Adrenal gland (tissue), 19 donors: ENCODE data around the gene PIANP. TPM values are rescaled to one million over a fixed set of nuclear protein-coding genes. Genes with fewer than 3 reads are reported as not detected.

Experiments
- DNase-seq, 7 donors: peaks; one replicate each; pipeline ENCODE4 v3.0.0-alpha.2; 2019 to 2020
- H3K27ac ChIP-seq, 5 donors: fragments of 200-600 bp; sonication (generic) in 4 of 5; 1 replicate in 3 of 5; 2 replicates in 2 of 5; pipeline versions ENCODE4 v1.5.1 to v1.8.0; 2016 to 2020; ENCODE audit warnings: mild to moderate bottlenecking in 1 of 5
- H3K27me3 ChIP-seq: fragments of 200-600 bp; 2 replicates; pipeline ENCODE4 v1.8.0; 2021
- H3K36me3 ChIP-seq, 2 donors: fragments of 200-600 bp; replicated peaks in 1 of 2; 1 replicate in 1 of 2; 2 replicates in 1 of 2; pipeline versions ENCODE4 v1.5.1 to v1.8.0; 2018 to 2022
- H3K4me1 ChIP-seq, 2 donors: fragments of 200-600 bp; replicated peaks in 1 of 2; 1 replicate in 1 of 2; 2 replicates in 1 of 2; pipeline versions ENCODE4 v1.5.1 to v1.8.0; 2018 to 2021
- H3K4me3 ChIP-seq, 4 donors: fragments of 200-600 bp; sonication (generic) in 3 of 4; one replicate each; pipeline ENCODE4 v1.5.1; 2016 to 2018
- H3K9me3 ChIP-seq, 3 donors: fragments of 200-600 bp; sonication (generic) in 1 of 3; replicated peaks in 1 of 3; 1 replicate in 2 of 3; 2 replicates in 1 of 3; pipeline versions ENCODE4 v1.5.1 to v1.8.0; 2016 to 2021
- POLR2A ChIP-seq, 2 donors: fragments of 450-650 bp; IDR thresholded peaks; one replicate each; pipeline ENCODE4 v1.6.1; 2017; ENCODE audit warnings: antibody characterized with exemption in 2 of 2, mild to moderate bottlenecking in 2 of 2, moderate library complexity in 1 of 2
- WGBS, 4 donors: extraction: QIAGEN DNeasy Blood & Tissue Kit in 2 of 4; methylation state at CpG; one replicate each; pipeline versions ENCODE4 v1.1.5 to v1.1.7; 2013 to 2017; 5-methylcytosine and 5-hydroxymethylcytosine counted together
- intact Hi-C, 2 donors: fragments of 100-400 bp; cut with DNase I; formaldehyde crosslinking; loops; one replicate each; pipeline versions ENCODE4 v1.14.1 to v1.15.0; 2022 to 2023
- long read RNA-seq, 10 donors: library from polyadenylated mRNA in 3 of 10; unstranded in 2 of 10; stranded (forward) in 1 of 10; transcript quantifications; one replicate each; pipeline ENCODE4 v2.0.0 and lab custom pipeline, GENCODE V29; 2021 to 2026
- polyA plus RNA-seq, 3 donors: library from polyadenylated mRNA; stranded (reverse); fragments of 200-250 nt in 2 of 3; fragments of 350-450 nt in 1 of 3; fragmentation: Illumina TruSeq in 1 of 3; extraction: RNeasy Lipid Tissue Mini Kit (QIAGEN cat#74804) in 1 of 3; gene quantifications; one replicate each; pipeline ENCODE4 v1.2.3, GENCODE V29; 2013 to 2014
- total RNA-seq, 9 donors: library from RNA; depleted of rRNA in 4 of 9; stranded (reverse); fragments of >200 nt in 4 of 9; fragments of 120-200 nt in 1 of 9; fragmentation: NEBNext Ultra II Directional in 1 of 9; extraction: Animal tissue kit (Norgen Biotek cat#: 25700) in 1 of 9; gene quantifications; one replicate each; pipeline versions ENCODE4 v1.1.0 to v1.2.4, GENCODE V29; 2013 to 2023
- TF ChIP-seq, protein P1 (sequence below), 6 experiments: fragments of 450-650 bp in 4 of 6; fragments of 200-600 bp in 2 of 6; sonication (generic) in 1 of 6; IDR thresholded peaks; 1 replicate in 5 of 6; 2 replicates in 1 of 6; pipeline versions ENCODE4 v1.5.1 to v1.8.0; 2016 to 2021; ENCODE audit warnings: antibody characterized with exemption in 6 of 6, mild to moderate bottlenecking in 2 of 6, moderate library complexity in 1 of 6
- donor health status: healthy with polysubstance abuse.
- donor health status: Bipolar disorder and iron deficiency.
- donor health status: DM: yes; HTN: yes; CAD: no.
- donor health status: DM: no; HTN: no; CAD: no.
- donor health status: DM: no; HTN: no; CAD: no.
- donor health status: DM: yes; HTN: yes; CAD: no.

The PIANP gene, protein sequence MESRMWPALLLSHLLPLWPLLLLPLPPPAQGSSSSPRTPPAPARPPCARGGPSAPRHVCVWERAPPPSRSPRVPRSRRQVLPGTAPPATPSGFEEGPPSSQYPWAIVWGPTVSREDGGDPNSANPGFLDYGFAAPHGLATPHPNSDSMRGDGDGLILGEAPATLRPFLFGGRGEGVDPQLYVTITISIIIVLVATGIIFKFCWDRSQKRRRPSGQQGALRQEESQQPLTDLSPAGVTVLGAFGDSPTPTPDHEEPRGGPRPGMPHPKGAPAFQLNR
- total RNA-seq = 1 to 10 TPM in 1 of 9 donors, under 1 TPM in 5, not detected in 3; 0.11 to 4.6 (median 0.45) TPM
- 1 to 10 TPM; 2.4 to 5.2 (median 3.5) TPM for polyA plus RNA-seq
- long read RNA-seq, donor 1 = 0 reads
- long read RNA-seq, donor 2 = 0 reads
- long read RNA-seq, donor 3 = 0 reads
- long read RNA-seq, donor 4 = 0 reads
- long read RNA-seq, donor 5 = 0 reads
- long read RNA-seq, donor 6, partial matches to known transcripts = 1 of 1 reads
- long read RNA-seq, donor 6, other reads (novel, unspliced or antisense) = 0 of 1 reads
- long read RNA-seq, donor 7 = 0 reads
- long read RNA-seq, donor 8 = 0 reads
- long read RNA-seq, donor 9 = 0 reads
- long read RNA-seq, donor 10, partial matches to known transcripts = 0 of 1 reads
- long read RNA-seq, donor 10, other reads (novel, unspliced or antisense) = 0 of 1 reads

DNA sequence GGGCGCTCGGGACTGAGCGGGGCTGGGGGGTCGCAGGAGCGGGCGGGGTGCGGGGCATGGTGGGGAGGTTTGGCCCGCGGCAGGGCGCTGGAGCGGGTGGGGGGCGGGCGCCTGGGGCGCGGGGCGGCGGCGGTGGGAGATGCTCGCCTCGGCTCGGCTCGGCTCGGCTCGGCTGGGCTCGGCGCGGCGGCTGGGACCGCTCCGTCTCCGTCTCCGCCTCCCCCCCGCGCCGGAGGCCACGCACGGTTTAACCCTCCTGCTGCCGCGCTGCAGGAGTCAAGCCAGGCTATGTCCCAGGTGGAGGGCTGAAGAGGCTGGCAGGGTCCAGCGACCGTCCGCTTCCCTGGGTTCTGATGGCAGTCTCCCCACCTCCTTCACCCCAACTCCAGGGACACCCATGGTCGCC lies at the start of gene PIANP:
TSS of gene PIANP (minus strand) at position 170 of the 406 bp plus-strand sequence. CDS start 2,754 bp downstream, outside the sequence.
- peak in 6 of 7 donors; percentile 24 to 64 (median 40) for DNase-seq
- peaks cover 5 to 9% of the 10 kb centered on the region in 2 donors for H3K4me1 ChIP-seq
- peak within 1 kb of the TSS in 1 of 4 donors; percentile 62 for H3K4me3 ChIP-seq
- no peak within 1 kb of the TSS for H3K27ac ChIP-seq
- H3K36me3 ChIP-seq = no peaks in the 10 kb centered on the region
- no peak for TF ChIP-seq POLR2A (IDR thresholded peaks at IDR 0.05)
- TF ChIP-seq, protein P1, sequence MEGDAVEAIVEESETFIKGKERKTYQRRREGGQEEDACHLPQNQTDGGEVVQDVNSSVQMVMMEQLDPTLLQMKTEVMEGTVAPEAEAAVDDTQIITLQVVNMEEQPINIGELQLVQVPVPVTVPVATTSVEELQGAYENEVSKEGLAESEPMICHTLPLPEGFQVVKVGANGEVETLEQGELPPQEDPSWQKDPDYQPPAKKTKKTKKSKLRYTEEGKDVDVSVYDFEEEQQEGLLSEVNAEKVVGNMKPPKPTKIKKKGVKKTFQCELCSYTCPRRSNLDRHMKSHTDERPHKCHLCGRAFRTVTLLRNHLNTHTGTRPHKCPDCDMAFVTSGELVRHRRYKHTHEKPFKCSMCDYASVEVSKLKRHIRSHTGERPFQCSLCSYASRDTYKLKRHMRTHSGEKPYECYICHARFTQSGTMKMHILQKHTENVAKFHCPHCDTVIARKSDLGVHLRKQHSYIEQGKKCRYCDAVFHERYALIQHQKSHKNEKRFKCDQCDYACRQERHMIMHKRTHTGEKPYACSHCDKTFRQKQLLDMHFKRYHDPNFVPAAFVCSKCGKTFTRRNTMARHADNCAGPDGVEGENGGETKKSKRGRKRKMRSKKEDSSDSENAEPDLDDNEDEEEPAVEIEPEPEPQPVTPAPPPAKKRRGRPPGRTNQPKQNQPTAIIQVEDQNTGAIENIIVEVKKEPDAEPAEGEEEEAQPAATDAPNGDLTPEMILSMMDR (IDR thresholded peaks at IDR 0.05) = no peak
- WGBS, 4 donors = 0 to 1% (median 0%) methylated on average over 9 to 41 of the region's 43 CpGs
- intact Hi-C loops = no loop called here
- H3K27me3 ChIP-seq = peaks cover 58% of the 10 kb centered on the region
- no peaks in the 10 kb centered on the region for H3K9me3 ChIP-seq

DNA sequence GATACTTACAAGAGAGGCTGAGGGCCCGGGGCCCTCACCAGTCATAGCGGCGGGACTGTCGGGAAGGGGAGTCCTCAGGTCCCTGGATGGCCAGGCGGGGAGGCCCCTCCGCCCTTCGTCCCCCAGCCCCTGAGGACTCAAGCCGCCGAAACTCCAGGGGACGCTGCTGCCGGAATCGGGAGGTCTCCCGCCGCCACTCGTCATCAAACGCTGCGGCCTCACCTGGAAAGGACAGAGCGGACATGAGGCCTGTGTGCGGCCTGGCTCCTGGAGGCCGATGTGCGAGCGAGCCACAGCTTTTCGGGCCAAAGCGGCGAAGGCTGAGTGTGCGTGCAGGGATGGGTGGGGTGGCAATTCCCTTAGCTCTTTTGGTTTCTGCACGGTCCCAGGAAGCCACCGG lies 48.1 kb upstream of the PIANP start:
- no peak for DNase-seq
- no peaks in the 10 kb centered on the region for H3K9me3 ChIP-seq
- no peak overlapping the region for H3K4me3 ChIP-seq
- no peak overlapping the region for H3K27ac ChIP-seq
- WGBS, 4 donors = 89 to 93% (median 93%) methylated on average over 21 to 28 of the region's 28 CpGs
- peaks cover 0 to 59% of the 10 kb centered on the region in 2 donors for H3K36me3 ChIP-seq
- TF ChIP-seq, protein P1 (IDR thresholded peaks at IDR 0.05) = no peak
- TF ChIP-seq POLR2A (IDR thresholded peaks at IDR 0.05) = no peak
- peaks cover 8 to 14% of the 10 kb centered on the region in 2 donors for H3K4me1 ChIP-seq
- intact Hi-C loops = loop anchor here in 1 of 2 donors (2.0 to 10.0 kb wide), 3 partner anchors 18 to 76 kb away; partner anchors contain the start of genes GPR162, P3H3 and PTMS
- H3K27me3 ChIP-seq = no peaks in the 10 kb centered on the region

DNA sequence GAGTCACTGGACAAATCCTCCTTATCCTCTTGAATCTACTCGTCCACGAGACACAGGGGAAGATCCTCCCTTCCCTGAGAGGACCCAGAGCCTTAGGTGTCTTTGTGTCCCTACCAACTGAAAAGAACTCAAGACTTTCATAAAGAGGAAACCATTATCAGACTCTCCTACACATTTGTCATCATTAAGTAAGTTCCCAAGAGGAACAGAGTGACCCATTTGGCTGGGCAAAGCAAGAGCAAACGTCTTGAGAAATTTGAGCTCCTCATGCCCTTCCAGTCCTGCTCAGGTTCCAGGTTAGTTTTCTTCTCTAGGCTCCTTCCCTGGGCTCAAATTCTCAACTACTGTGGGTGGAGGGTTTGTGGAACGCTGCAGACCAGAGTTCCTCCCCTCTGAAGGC lies 46.6 kb upstream of the PIANP start:
- Histone ChIP-seq H3K27ac (no peak overlapping the region), H3K4me3 (no peak overlapping the region), H3K9me3 (no peaks in the 10 kb centered on the region), H3K4me1 (peaks cover 6 to 11% of the 10 kb centered on the region in 2 donors), H3K27me3 (no peaks in the 10 kb centered on the region), H3K36me3 (peaks cover 0 to 59% of the 10 kb centered on the region in 2 donors)
- intact Hi-C loops = loop anchor here in 1 of 2 donors (5.0 to 10.0 kb wide), 2 partner anchors 35 to 78 kb away; partner anchors contain the start of genes GPR162 and P3H3
- no peak for DNase-seq
- WGBS, 4 donors = 74 to 82% (median 76%) methylated on average over 4 of the region's 4 CpGs
- no peak for TF ChIP-seq POLR2A (IDR thresholded peaks at IDR 0.05)
- TF ChIP-seq, protein P1 (IDR thresholded peaks at IDR 0.05) = no peak
